Tibial artery (tissue), 4 donors: ENCODE measurements around the gene PHRF1.

Experiments
- DNase-seq, 2 donors: peaks; one replicate each; pipeline ENCODE4 v3.0.0-alpha.2; 2019
- H3K27ac ChIP-seq, 2 donors: fragments of 200-600 bp; sonication (generic) in 1 of 2; 1 replicate in 1 of 2; 2 replicates in 1 of 2; pipeline ENCODE4 v1.5.1; 2018 to 2019; ENCODE audit warnings: mild to moderate bottlenecking in 1 of 2
- H3K27me3 ChIP-seq, 2 donors: fragments of 200-600 bp; sonication (generic) in 1 of 2; one replicate each; pipeline versions ENCODE4 v1.5.1 to v1.6.0; 2016 to 2019
- H3K36me3 ChIP-seq, 3 donors: fragments of 200-600 bp; sonication (generic) in 2 of 3; one replicate each; pipeline ENCODE4 v1.5.1; 2016 to 2019; ENCODE audit warnings: mild to moderate bottlenecking in 2 of 3
- H3K4me1 ChIP-seq, 4 donors: fragments of 200-600 bp; sonication (generic) in 2 of 4; 1 replicate in 3 of 4; 2 replicates in 1 of 4; pipeline ENCODE4 v1.5.1; 2016 to 2019
- H3K4me3 ChIP-seq, 2 donors: fragments of 200-600 bp; sonication (generic) in 1 of 2; 1 replicate in 1 of 2; 2 replicates in 1 of 2; pipeline ENCODE4 v1.5.1; 2018 to 2019; ENCODE audit warnings: mild to moderate bottlenecking in 2 of 2
- H3K9me3 ChIP-seq, 3 donors: fragments of 200-600 bp; sonication (generic) in 1 of 3; one replicate each; pipeline ENCODE4 v1.5.1; 2016 to 2019
- CTCF ChIP-seq, 2 experiments: fragments of 200-600 bp in 1 of 2; fragments of 450-650 bp in 1 of 2; IDR thresholded peaks; one replicate each; pipeline ENCODE4 v1.5.1; 2017 to 2019; ENCODE audit warnings: antibody characterized with exemption in 2 of 2, mild to moderate bottlenecking in 1 of 2, moderate library complexity in 1 of 2
- intact Hi-C: fragments of 100-400 bp; cut with DNase I; formaldehyde crosslinking; loops from one replicate; pipeline ENCODE4 v1.15.0; 2023; ENCODE audit warnings: low total_unique reads

Gene PHRF1

DNA sequence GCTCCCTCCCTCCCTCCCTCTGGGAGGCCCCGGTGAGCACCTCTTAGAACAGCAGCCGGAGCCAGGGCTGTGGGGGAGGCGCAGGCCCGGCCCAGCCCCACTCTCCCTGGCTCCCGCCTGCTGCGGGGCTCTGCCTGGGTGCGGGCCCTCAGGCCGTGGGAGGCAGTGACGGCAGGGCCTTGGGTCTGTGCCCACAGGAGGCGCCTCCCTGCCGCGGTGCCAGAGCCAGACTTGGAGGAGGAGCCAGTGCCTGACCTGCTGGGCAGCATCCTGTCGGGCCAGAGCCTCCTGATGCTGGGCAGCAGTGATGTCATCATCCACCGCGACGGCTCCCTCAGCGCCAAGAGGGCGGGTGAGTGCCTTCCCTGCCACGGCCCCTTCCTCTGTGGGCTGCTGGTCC is 30.0 kb downstream of the PHRF1 start:
- H3K4me3 ChIP-seq = no peak overlapping the region
- intact Hi-C loops = no loop called here
- no peaks in the 10 kb centered on the region for H3K9me3 ChIP-seq
- TF ChIP-seq CTCF (IDR thresholded peaks at IDR 0.05) = no peak
- DNase-seq = no peak
- H3K27me3 ChIP-seq = no peaks in the 10 kb centered on the region
- H3K36me3 ChIP-seq = peaks cover 87 to 100% (median 98%) of the 10 kb centered on the region in 3 donors
- peaks cover 0 to 4% (median 0%) of the 10 kb centered on the region in 4 donors for H3K4me1 ChIP-seq
- H3K27ac ChIP-seq = no peak overlapping the region

- no peak for TF ChIP-seq CTCF (IDR thresholded peaks at IDR 0.05)
- Histone ChIP-seq H3K36me3 (peaks cover 87 to 100% (median 98%) of the 10 kb centered on the region in 3 donors), H3K4me3 (no peak overlapping the region), H3K4me1 (peaks cover 0 to 4% (median 0%) of the 10 kb centered on the region in 4 donors), H3K27ac (no peak overlapping the region), H3K9me3 (no peaks in the 10 kb centered on the region), H3K27me3 (no peaks in the 10 kb centered on the region)
- intact Hi-C loops = no loop called here
- peak in 1 of 2 donors; percentile 60 for DNase-seq
These were observed 30.9 kb downstream of the PHRF1 start for GRCh38 chr11:607020-607780.

- no peak for DNase-seq
- TF ChIP-seq CTCF (IDR thresholded peaks at IDR 0.05) = no peak
- Histone ChIP-seq H3K27me3 (no peaks in the 10 kb centered on the region), H3K4me3 (no peak overlapping the region), H3K9me3 (no peaks in the 10 kb centered on the region), H3K4me1 (peaks cover 0 to 7% (median 0%) of the 10 kb centered on the region in 4 donors), H3K36me3 (peaks cover 94 to 100% (median 98%) of the 10 kb centered on the region in 3 donors), H3K27ac (no peak overlapping the region)
- intact Hi-C loops = no loop called here
These were observed 31.8 kb downstream of the PHRF1 start for GRCh38 chr11:607971-608659.

DNA sequence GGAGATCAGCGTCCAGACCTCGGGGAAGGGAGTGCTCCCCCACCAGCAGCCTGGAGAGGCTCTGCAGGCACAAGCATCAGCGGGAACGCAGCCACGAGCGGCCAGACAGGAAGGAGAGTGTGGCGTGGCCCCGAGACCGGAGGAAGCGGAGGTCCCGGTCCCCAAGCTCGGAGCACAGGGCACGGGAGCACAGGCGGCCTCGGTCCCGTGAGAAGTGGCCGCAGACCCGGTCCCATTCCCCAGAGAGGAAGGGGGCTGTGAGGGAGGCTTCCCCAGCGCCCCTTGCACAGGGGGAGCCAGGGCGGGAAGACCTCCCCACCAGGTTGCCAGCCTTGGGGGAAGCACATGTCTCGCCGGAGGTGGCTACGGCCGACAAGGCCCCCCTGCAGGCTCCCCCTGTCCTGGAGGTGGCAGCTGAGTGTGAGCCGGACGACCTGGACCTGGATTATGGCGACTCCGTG is 32.6 kb downstream of the PHRF1 start:
- peaks cover 0 to 12% (median 1%) of the 10 kb centered on the region in 4 donors for H3K4me1 ChIP-seq
- intact Hi-C loops = no loop called here
- no peak for DNase-seq
- H3K27me3 ChIP-seq = no peaks in the 10 kb centered on the region
- H3K4me3 ChIP-seq = no peak overlapping the region
- TF ChIP-seq CTCF (IDR thresholded peaks at IDR 0.05) = no peak
- H3K9me3 ChIP-seq = no peaks in the 10 kb centered on the region
- H3K36me3 ChIP-seq = peaks cover 89 to 100% (median 99%) of the 10 kb centered on the region in 3 donors
- H3K27ac ChIP-seq = no peak overlapping the region

DNA sequence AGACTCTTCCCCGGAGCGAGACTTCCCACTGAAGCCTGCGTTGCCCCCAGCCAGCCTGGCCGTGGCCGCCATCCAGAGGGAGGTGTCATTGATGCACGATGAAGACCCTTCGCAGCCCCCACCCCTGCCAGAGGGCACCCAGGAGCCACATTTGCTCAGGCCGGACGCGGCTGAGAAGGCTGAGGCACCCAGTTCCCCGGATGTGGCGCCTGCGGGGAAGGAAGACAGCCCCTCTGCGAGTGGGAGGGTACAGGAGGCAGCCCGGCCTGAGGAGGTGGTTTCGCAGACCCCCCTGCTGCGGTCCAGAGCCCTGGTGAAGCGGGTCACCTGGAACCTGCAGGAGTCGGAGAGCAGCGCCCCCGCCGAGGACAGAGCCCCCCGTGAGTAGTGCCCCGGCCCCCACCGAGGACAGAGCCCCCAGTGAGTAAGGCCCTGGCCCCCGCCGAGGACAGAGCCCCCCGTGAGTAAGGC is 33.1 kb downstream of the PHRF1 start:
- no peaks in the 10 kb centered on the region for H3K27me3 ChIP-seq
- H3K36me3 ChIP-seq = peaks cover 83 to 95% (median 94%) of the 10 kb centered on the region in 3 donors
- no peak for DNase-seq
- H3K4me1 ChIP-seq = peaks cover 0 to 18% (median 6%) of the 10 kb centered on the region in 4 donors
- no peaks in the 10 kb centered on the region for H3K9me3 ChIP-seq
- no peak overlapping the region for H3K27ac ChIP-seq
- no peak overlapping the region for H3K4me3 ChIP-seq
- TF ChIP-seq CTCF (IDR thresholded peaks at IDR 0.05) = no peak
- intact Hi-C loops = no loop called here
